ENCODE results near the gene AIG1. TPM values are rescaled to one million over a fixed set of nuclear protein-coding genes. Genes with fewer than 3 reads are reported as not detected.
"Not testable (repeated sequence)": the region's sequence is repeated elsewhere in the genome, so short reads cannot be mapped to it uniquely, and the experiment has no call there.

AIG1 gene
- total RNA-seq, 1 donor from 2014 or later = 7.2 TPM

DNA sequence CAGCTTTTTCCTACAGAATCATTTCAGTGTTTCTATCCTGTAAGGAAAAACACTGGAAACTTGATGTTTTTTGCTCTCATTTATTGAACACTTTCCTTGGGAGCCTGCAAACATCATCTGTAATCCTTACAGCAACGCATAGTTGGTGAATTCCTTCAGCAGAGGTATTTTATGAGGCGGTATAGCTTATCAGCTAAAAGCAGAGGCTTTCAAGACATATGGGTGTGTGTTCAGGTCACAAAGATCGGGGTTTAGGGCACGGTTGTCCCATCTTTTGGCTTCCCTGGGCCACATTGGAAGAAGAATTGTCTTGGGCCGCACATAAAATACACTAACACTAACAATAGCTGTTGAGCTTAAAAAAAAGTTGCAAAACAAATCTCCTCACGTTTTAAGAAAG, 185.0 kb downstream of the AIG1 start:
- CTCF ChIA-PET = no interaction called here
- Mint-ChIP-seq H3K9me3 (peaks cover 5% of the 10 kb centered on the region), H3K27ac (no peak overlapping the region), H3K27me3 (no peaks in the 10 kb centered on the region), H3K4me1 (no peaks in the 10 kb centered on the region), H3K4me3 (no peak overlapping the region), H3K36me3 (ENCODE audit: low read depth) (no peaks in the 10 kb centered on the region)
- POLR2A ChIA-PET = interaction anchor here (0.7 kb wide), 1 partner anchor 1620 kb away, joined by 4 read pairs; no protein-coding TSS in a partner anchor
- TF ChIP-seq CTCF (IDR thresholded peaks at IDR 0.05) = no peak
- ATAC-seq (ENCODE audit: low read depth) (no peak), DNase-seq (no peak)
- intact Hi-C loops (cut with micrococcal nuclease) = no loop called here

- H3K9me3 Mint-ChIP-seq; H3K36me3 Mint-ChIP-seq (ENCODE audit: low read depth); intact Hi-C loops (cut with micrococcal nuclease); H3K27ac Mint-ChIP-seq; H3K4me3 Mint-ChIP-seq; DNase-seq; H3K4me1 Mint-ChIP-seq; CTCF ChIA-PET; ATAC-seq (ENCODE audit: low read depth); H3K27me3 Mint-ChIP-seq: not testable (repeated sequence)
- POLR2A ChIA-PET = interaction anchor here (0.7 kb wide), 1 partner anchor 1619 kb away, joined by 4 read pairs; no protein-coding TSS in a partner anchor
These were observed 185.6 kb downstream of the AIG1 start for GRCh38 chr6:143246166-143246775.

DNA sequence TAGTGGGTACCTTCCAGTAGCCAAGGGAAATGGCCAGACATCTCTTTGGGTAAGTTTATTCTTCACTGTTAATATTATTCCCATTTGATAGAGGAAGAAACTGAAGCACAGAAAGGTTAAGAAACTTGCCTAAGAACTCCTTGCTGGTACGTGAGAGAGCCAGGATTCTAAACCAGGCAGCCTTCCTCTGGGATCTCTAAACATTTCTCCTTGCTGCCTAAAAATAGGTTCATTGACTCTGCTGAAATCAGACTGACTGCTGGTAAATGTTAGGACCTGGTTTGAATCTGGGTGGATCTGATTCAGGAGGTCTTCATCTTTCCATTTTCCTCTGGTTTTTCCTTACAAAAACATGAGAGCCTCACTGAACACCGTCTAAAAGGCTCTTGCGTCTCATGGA, 186.9 kb downstream of the AIG1 start:
- intact Hi-C loops (cut with micrococcal nuclease) = no loop called here
- H3K4me3 Mint-ChIP-seq = no peak overlapping the region
- no peaks in the 10 kb centered on the region for H3K36me3 Mint-ChIP-seq (ENCODE audit: low read depth)
- no peak for TF ChIP-seq CTCF (IDR thresholded peaks at IDR 0.05)
- peaks cover 5% of the 10 kb centered on the region for H3K9me3 Mint-ChIP-seq
- no peaks in the 10 kb centered on the region for H3K27me3 Mint-ChIP-seq
- CTCF ChIA-PET = no interaction called here
- ATAC-seq (ENCODE audit: low read depth) (no peak), DNase-seq (no peak)
- H3K27ac Mint-ChIP-seq = no peak overlapping the region
- no peaks in the 10 kb centered on the region for H3K4me1 Mint-ChIP-seq
- POLR2A ChIA-PET = no interaction called here

GRCh38 chr6:143248359-143248758, 187.7 kb downstream of the AIG1 start:
- DNase-seq (no peak), ATAC-seq (ENCODE audit: low read depth) (no peak)
- TF ChIP-seq CTCF (IDR thresholded peaks at IDR 0.05) = no peak
- Mint-ChIP-seq H3K36me3 (ENCODE audit: low read depth) (no peaks in the 10 kb centered on the region), H3K4me1 (no peaks in the 10 kb centered on the region), H3K27ac (no peak overlapping the region), H3K9me3 (peaks cover 5% of the 10 kb centered on the region), H3K27me3 (no peaks in the 10 kb centered on the region), H3K4me3 (no peak overlapping the region)
- intact Hi-C loops (cut with micrococcal nuclease) = no loop called here
- CTCF ChIA-PET = no interaction called here
- POLR2A ChIA-PET = no interaction called here

- no peaks in the 10 kb centered on the region for H3K27me3 Mint-ChIP-seq
- H3K27ac Mint-ChIP-seq = no peak overlapping the region
- TF ChIP-seq CTCF (IDR thresholded peaks at IDR 0.05) = no peak
- intact Hi-C loops (cut with micrococcal nuclease) = no loop called here
- H3K4me1 Mint-ChIP-seq = no peaks in the 10 kb centered on the region
- DNase-seq (no peak), ATAC-seq (ENCODE audit: low read depth) (no peak)
- ChIA-PET POLR2A (no interaction called here), CTCF (no interaction called here)
- H3K9me3 Mint-ChIP-seq = peaks cover 2% of the 10 kb centered on the region
- H3K36me3 Mint-ChIP-seq (ENCODE audit: low read depth) = no peaks in the 10 kb centered on the region
- H3K4me3 Mint-ChIP-seq = no peak overlapping the region
These were observed 190.6 kb downstream of the AIG1 start for GRCh38 chr6:143251288-143251687.

DNA sequence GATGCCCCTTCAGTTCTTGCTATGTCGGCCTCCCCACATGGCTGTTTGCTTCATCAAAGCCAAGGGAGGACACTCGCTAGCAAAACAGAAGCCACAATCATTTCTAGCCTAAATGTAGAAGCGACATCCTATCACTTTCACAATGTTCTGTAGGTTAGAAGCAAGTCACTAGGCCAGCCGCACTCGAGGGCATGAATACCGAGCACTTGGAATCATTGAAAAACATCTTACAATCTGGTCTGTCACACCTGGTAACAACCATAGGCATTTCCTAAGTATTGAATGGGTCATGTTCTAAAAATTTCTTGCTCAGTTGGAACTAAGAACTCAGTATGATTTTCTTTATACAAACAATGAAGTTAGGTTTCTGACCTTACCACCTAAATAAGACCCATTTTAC, 192.3 kb downstream of the AIG1 start:
- DNase-seq (no peak), ATAC-seq (ENCODE audit: low read depth) (no peak)
- TF ChIP-seq CTCF (IDR thresholded peaks at IDR 0.05) = no peak
- Mint-ChIP-seq H3K9me3 (peaks cover 1% of the 10 kb centered on the region), H3K36me3 (ENCODE audit: low read depth) (no peaks in the 10 kb centered on the region), H3K4me1 (no peaks in the 10 kb centered on the region), H3K4me3 (no peak overlapping the region), H3K27ac (no peak overlapping the region), H3K27me3 (no peaks in the 10 kb centered on the region)
- ChIA-PET POLR2A (no interaction called here), CTCF (no interaction called here)
- intact Hi-C loops (cut with micrococcal nuclease) = no loop called here

Data from activated B cell treated with CpG ODN at 0.5 μM for 24 hours (primary cell).